ENCODE data around the gene ZBED3.

- no peak for TF ChIP-seq EP300 (IDR thresholded peaks at IDR 0.05)
- no peak for TF ChIP-seq CTCF (IDR thresholded peaks at IDR 0.05)
- no peak for TF ChIP-seq POLR2AphosphoS5 (IDR thresholded peaks at IDR 0.05)
- no peak for TF ChIP-seq POLR2A (IDR thresholded peaks at IDR 0.05)
Measured at GRCh38 chr5:77032635-77033034, 54.5 kb downstream of the ZBED3 start.

Measured in stomach (tissue), 4 donors.